ENCODE results near the gene PTPRR.

- TF ChIP-seq CTCF (IDR thresholded peaks at IDR 0.05), result no peak
- TF ChIP-seq POLR2A (IDR thresholded peaks at IDR 0.05), result no peak
- no peak for TF ChIP-seq POLR2AphosphoS5 (IDR thresholded peaks at IDR 0.05)
- TF ChIP-seq EP300 (IDR thresholded peaks at IDR 0.05), result no peak
Measured at GRCh38 chr12:70963081-70963660, 42.6 kb upstream of the PTPRR start.

All from gastroesophageal sphincter (tissue), 3 donors.